Hepatocyte (in vitro differentiated cells): Measurements from ENCODE around the gene MEIG1. TPM values are rescaled to one million over a fixed set of nuclear protein-coding genes. Genes with fewer than 3 reads are reported as not detected.
A peak's percentile ranks its signal among the peaks of the same experiment; 100 is the strongest.

Experiments
- DNase-seq: peaks from one replicate; pipeline ENCODE4 v3.0.0-alpha.2; 2016; ENCODE audit warnings: low spot score
- H2AFZ ChIP-seq: fragments of 200-600 bp; sonication (generic); 2 replicates; pipeline ENCODE4 v1.6.0; 2016; ENCODE audit warnings: antibody characterized with exemption, mild to moderate bottlenecking
- H3K27ac ChIP-seq: fragments of 200-600 bp; sonication (generic); 2 replicates; pipeline ENCODE4 v1.5.1; 2016; ENCODE audit warnings: mild to moderate bottlenecking
- H3K27me3 ChIP-seq: fragments of 200-600 bp; sonication (generic); 2 replicates; pipeline ENCODE4 v1.6.1; 2016
- H3K36me3 ChIP-seq: fragments of 200-600 bp; sonication (generic); replicated peaks from 2 replicates; pipeline ENCODE4 v1.5.1; 2016; ENCODE audit warnings: low read depth; ENCODE audit not compliant: insufficient read depth
- H3K4me1 ChIP-seq: fragments of 200-600 bp; sonication (generic); 2 replicates; pipeline ENCODE4 v1.5.1; 2016; ENCODE audit warnings: mild to moderate bottlenecking, moderate library complexity; ENCODE audit not compliant: insufficient read depth
- H3K4me2 ChIP-seq: fragments of 200-600 bp; sonication (generic); 2 replicates; pipeline ENCODE4 v1.6.0; 2016
- H3K4me3 ChIP-seq: fragments of 200-600 bp; sonication (generic); 2 replicates; pipeline ENCODE4 v1.5.1; 2016; ENCODE audit warnings: mild to moderate bottlenecking
- H3K79me2 ChIP-seq: fragments of 200-600 bp; sonication (generic); 2 replicates; pipeline ENCODE4 v1.6.0; 2017; ENCODE audit warnings: mild to moderate bottlenecking
- H3K9me2 ChIP-seq: fragments of 200-600 bp; sonication (generic); replicated peaks from 2 replicates; pipeline ENCODE4 v1.6.0; 2017; ENCODE audit warnings: mild to moderate bottlenecking; ENCODE audit not compliant: insufficient read depth
- H3K9me3 ChIP-seq: fragments of 200-600 bp; sonication (generic); 2 replicates; pipeline ENCODE4 v1.5.1; 2016; ENCODE audit warnings: low read depth, mild to moderate bottlenecking
- H4K20me1 ChIP-seq: fragments of 200-600 bp; sonication (generic); 2 replicates; pipeline ENCODE4 v1.6.0; 2016; ENCODE audit warnings: mild to moderate bottlenecking; ENCODE audit not compliant: insufficient read depth, poor library complexity, severe bottlenecking
- EZH2 ChIP-seq: fragments of 200-600 bp; sonication (generic); IDR thresholded peaks from 2 replicates; pipeline ENCODE4 v1.6.1; 2016; ENCODE audit warnings: antibody characterized with exemption, mild to moderate bottlenecking, borderline replicate concordance
- EZH2phosphoT487 ChIP-seq: fragments of 200-600 bp; sonication (generic); IDR thresholded peaks from one replicate; pipeline ENCODE4 v1.6.1; 2018; ENCODE audit warnings: antibody characterized with exemption, mild to moderate bottlenecking, low read depth, moderate library complexity; ENCODE audit not compliant: unreplicated experiment, severe bottlenecking
- WGBS: methylation state at CpG from one replicate; pipeline ENCODE4 v1.1.6; 2016; ENCODE audit warnings: low lambda C conversion rate; ENCODE audit errors: missing lambda C conversion rate; 5-methylcytosine and 5-hydroxymethylcytosine counted together
- polyA plus RNA-seq: library from polyadenylated mRNA; unstranded; fragments of >200 nt; fragmentation: Nextera tagmentation; extraction: Ambion mirVana; gene quantifications from 2 replicates; pipeline ENCODE4 v1.2.1, GENCODE V29; 2016
- total RNA-seq: library from RNA; depleted of rRNA; stranded (reverse); fragments of >200 nt; gene quantifications from 2 replicates; pipeline ENCODE4 v1.2.3, GENCODE V29; 2014
- TF ChIP-seq, protein P1 (sequence below): fragments of 200-600 bp; sonication (generic); IDR thresholded peaks from 2 replicates; pipeline ENCODE4 v1.5.1; 2016; ENCODE audit warnings: antibody characterized with exemption, mild to moderate bottlenecking; ENCODE audit not compliant: poor library complexity

MEIG1 gene, protein sequence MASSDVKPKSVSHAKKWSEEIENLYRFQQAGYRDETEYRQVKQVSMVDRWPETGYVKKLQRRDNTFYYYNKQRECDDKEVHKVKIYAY
- total RNA-seq: not detected in 2 replicates
- polyA plus RNA-seq: 0.27 and 2.1 TPM in 2 replicates

DNA sequence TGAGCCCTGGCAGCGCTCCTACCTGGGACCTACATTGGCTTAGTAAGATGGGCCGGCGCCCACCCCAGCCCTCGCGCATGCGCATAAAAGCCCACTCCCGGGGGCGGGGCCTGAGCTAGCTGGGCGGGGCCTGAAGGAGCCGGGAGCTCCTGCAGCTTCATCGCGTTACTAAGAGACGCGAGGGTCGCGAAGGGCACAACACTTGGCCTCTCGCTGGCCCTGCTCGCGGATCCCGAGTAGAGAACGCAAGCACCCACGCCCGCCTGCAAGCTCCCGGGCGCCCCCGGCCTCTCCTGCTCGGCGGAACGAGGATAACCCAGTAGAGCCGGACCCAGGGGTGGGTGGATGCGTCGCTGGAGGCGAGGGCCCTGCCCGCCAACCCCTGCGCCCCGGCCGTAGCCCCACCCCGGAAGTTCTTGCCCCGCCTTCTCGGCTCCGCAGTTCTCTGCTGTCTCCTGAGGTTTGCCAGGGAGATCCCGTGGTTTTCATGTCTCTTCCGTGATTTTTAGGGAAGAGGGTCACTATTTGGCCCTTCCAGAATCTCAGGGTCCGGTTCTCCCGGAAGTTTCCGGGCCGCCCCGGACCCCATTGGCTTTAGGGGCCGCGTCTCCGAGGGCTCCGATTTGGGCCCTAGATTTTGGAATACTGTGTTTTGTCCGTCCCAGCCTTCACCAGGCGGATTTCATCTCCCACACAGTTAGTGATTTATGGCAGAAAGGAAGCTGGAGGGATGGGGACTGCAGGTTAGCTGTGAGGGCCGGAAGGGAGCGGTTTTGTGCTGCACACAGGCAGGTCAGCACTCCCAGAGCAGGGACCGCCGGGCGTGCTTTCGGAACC lies at the start of gene MEIG1:
Gene MEIG1 (plus strand): TSS at position 168 of the 837 bp plus-strand sequence. CDS start 7,081 bp downstream, outside the sequence.
- TF ChIP-seq EZH2 (no peak), EZH2phosphoT487 (no peak)
- TF ChIP-seq, protein P1, sequence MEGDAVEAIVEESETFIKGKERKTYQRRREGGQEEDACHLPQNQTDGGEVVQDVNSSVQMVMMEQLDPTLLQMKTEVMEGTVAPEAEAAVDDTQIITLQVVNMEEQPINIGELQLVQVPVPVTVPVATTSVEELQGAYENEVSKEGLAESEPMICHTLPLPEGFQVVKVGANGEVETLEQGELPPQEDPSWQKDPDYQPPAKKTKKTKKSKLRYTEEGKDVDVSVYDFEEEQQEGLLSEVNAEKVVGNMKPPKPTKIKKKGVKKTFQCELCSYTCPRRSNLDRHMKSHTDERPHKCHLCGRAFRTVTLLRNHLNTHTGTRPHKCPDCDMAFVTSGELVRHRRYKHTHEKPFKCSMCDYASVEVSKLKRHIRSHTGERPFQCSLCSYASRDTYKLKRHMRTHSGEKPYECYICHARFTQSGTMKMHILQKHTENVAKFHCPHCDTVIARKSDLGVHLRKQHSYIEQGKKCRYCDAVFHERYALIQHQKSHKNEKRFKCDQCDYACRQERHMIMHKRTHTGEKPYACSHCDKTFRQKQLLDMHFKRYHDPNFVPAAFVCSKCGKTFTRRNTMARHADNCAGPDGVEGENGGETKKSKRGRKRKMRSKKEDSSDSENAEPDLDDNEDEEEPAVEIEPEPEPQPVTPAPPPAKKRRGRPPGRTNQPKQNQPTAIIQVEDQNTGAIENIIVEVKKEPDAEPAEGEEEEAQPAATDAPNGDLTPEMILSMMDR: no peak
- peaks cover 6% of the 10 kb centered on the region for H3K4me1 ChIP-seq
- H3K27ac ChIP-seq: peak within 1 kb of the TSS; percentile 99
- peak; percentile 95 for DNase-seq
- peak within 1 kb of the TSS; percentile 54 for H3K4me3 ChIP-seq
- no peaks in the 10 kb centered on the region for H3K79me2 ChIP-seq
- no peaks in the 10 kb centered on the region for H4K20me1 ChIP-seq
- H3K9me2 ChIP-seq: no peaks in the 10 kb centered on the region
- WGBS: under 1% methylated on average over 53 of the region's 60 CpGs
- peak within 1 kb of the TSS; percentile 85 for H3K4me2 ChIP-seq
- H3K9me3 ChIP-seq: no peaks in the 10 kb centered on the region
- peak within 1 kb of the TSS; percentile 99 for H2AFZ ChIP-seq
- no peaks in the 10 kb centered on the region for H3K27me3 ChIP-seq
- H3K36me3 ChIP-seq: no peaks in the 10 kb centered on the region

DNA sequence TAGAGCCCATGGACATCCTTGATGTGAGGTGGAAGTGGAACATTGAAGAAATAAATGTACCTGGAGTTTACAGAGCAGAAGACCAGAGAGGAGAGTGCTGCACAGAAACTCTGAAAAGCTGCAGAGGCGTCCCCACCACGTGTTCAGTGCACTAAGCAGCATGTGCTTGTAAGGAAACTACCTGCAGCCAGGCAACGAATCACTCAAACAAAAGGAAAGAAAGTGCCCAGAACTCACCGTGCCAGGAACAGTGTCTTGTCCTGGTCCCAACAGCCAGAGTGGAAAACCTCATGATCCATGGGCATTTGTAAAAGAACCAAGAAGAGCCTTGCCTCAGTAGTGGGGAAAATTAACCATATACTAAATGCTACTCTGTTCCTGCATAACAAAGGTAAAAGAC lies 48.2 kb upstream of the MEIG1 start:
- Histone ChIP-seq H2AFZ (no peak overlapping the region), H3K36me3 (no peaks in the 10 kb centered on the region), H3K4me2 (no peak overlapping the region), H3K9me2 (no peaks in the 10 kb centered on the region), H3K4me1 (no peaks in the 10 kb centered on the region), H3K27ac (no peak overlapping the region), H4K20me1 (no peaks in the 10 kb centered on the region), H3K4me3 (no peak overlapping the region), H3K9me3 (no peaks in the 10 kb centered on the region), H3K27me3 (no peaks in the 10 kb centered on the region), H3K79me2 (no peaks in the 10 kb centered on the region)
- DNase-seq: no peak
- TF ChIP-seq, protein P1: no peak
- TF ChIP-seq EZH2 (no peak), EZH2phosphoT487 (no peak)
- 95% methylated on average over 4 of the region's 4 CpGs for WGBS

DNA sequence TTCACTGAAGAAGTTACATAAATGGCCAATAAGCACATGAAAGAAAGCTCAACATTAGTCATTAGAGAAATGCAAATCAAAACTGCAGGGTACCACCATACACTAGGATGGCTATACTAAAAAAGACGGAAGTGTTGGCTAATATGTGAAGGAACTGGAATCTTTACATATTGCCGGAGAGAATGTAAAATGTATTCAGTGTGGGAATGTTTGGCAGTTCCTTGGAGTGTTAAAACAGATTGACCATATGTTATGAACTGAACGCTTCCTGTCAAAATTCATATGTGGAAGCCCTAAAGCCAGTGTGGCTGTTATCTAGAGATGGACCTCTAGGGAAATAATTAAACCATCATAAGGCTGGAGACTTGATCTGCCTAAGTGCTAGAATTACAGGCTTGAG lies 47.4 kb upstream of the MEIG1 start:
- no peak for DNase-seq
- H3K36me3 ChIP-seq: no peaks in the 10 kb centered on the region
- H3K4me1 ChIP-seq: no peaks in the 10 kb centered on the region
- no peaks in the 10 kb centered on the region for H3K9me3 ChIP-seq
- 96% methylated on average over 3 of the region's 3 CpGs for WGBS
- H3K79me2 ChIP-seq: no peaks in the 10 kb centered on the region
- no peaks in the 10 kb centered on the region for H3K27me3 ChIP-seq
- H2AFZ ChIP-seq: no peak overlapping the region
- H3K27ac ChIP-seq: no peak overlapping the region
- H3K9me2 ChIP-seq: no peaks in the 10 kb centered on the region
- no peak overlapping the region for H3K4me2 ChIP-seq
- H3K4me3 ChIP-seq: no peak overlapping the region
- H4K20me1 ChIP-seq: no peaks in the 10 kb centered on the region
- TF ChIP-seq, protein P1: no peak
- no peak for TF ChIP-seq EZH2phosphoT487
- no peak for TF ChIP-seq EZH2
